Body of pancreas (tissue), 4 donors: ENCODE results near the gene CFAP53. TPM values are rescaled to one million over a fixed set of nuclear protein-coding genes. Genes with fewer than 3 reads are reported as not detected.
"Not testable (repeated sequence)": the region's sequence is repeated elsewhere in the genome, so short reads cannot be mapped to it uniquely, and the experiment has no call there.

Source experiments
- ATAC-seq: fragments of 150-250 bp; one replicate; pipeline ENCODE4 v1.9.1; 2016
- DNase-seq, 4 donors: peaks; one replicate each; pipeline ENCODE4 v3.0.0-alpha.2; 2019
- H3K27ac ChIP-seq, 4 donors: fragments of 200-600 bp; sonication (generic); 1 replicate in 3 of 4; 2 replicates in 1 of 4; pipeline versions ENCODE4 v1.5.1 to v1.6.1; 2016 to 2019; ENCODE audit warnings: mild to moderate bottlenecking in 1 of 4, mixed read lengths in 1 of 4, moderate library complexity in 1 of 4
- H3K27me3 ChIP-seq, 2 donors: fragments of 200-600 bp; sonication (generic); one replicate each; pipeline ENCODE4 v1.6.0; 2016; ENCODE audit warnings: mild to moderate bottlenecking in 1 of 2
- H3K36me3 ChIP-seq, 2 donors: fragments of 200-600 bp; sonication (generic); replicated peaks in 1 of 2; 2 replicates each; pipeline ENCODE4 v1.5.1; 2016; ENCODE audit warnings: low read depth in 2 of 2; ENCODE audit not compliant: insufficient read depth in 1 of 2
- H3K4me1 ChIP-seq: fragments of 200-600 bp; sonication (generic); one replicate; pipeline ENCODE4 v1.6.0; 2016
- H3K4me3 ChIP-seq, 2 donors: fragments of 200-600 bp; sonication (generic); 1 replicate in 1 of 2; 2 replicates in 1 of 2; pipeline ENCODE4 v1.5.1; 2016 to 2019
- H3K9me3 ChIP-seq, 3 donors: fragments of 200-600 bp; sonication (generic); 1 replicate in 2 of 3; 2 replicates in 1 of 3; pipeline ENCODE4 v1.5.1; 2016
- CTCF ChIP-seq, 7 experiments: fragments of 450-650 bp in 4 of 7; fragments of 200-600 bp in 3 of 7; sonication (generic) in 3 of 7; IDR thresholded peaks; one replicate each; pipeline ENCODE4 v1.5.1; 2016 to 2019; ENCODE audit warnings: antibody characterized with exemption in 7 of 7
- POLR2A ChIP-seq, 3 donors: fragments of 450-650 bp; IDR thresholded peaks; one replicate each; pipeline ENCODE4 v1.6.1; 2016; ENCODE audit warnings: antibody characterized with exemption in 3 of 3, mild to moderate bottlenecking in 2 of 3
- WGBS, 2 donors: methylation state at CpG; one replicate each; pipeline ENCODE4 v1.1.5; 2017; 5-methylcytosine and 5-hydroxymethylcytosine counted together
- intact Hi-C: fragments of 100-400 bp; cut with DNase I; formaldehyde crosslinking; loops from one replicate; pipeline ENCODE4 v1.15.1; 2023
- total RNA-seq, 2 donors: library from RNA; depleted of rRNA; stranded (reverse); fragments of >200 nt; gene quantifications; one replicate each; pipeline ENCODE4 v1.1.0, GENCODE V29; 2016

CFAP53 gene
- total RNA-seq, 2 donors from 2014 or later: 0.78 to 1.3 TPM

- H3K27me3 ChIP-seq: no peaks in the 10 kb centered on the region
- no peaks in the 10 kb centered on the region for H3K36me3 ChIP-seq
- H3K4me3 ChIP-seq: no peak overlapping the region
- intact Hi-C loops: no loop called here
- TF ChIP-seq CTCF (IDR thresholded peaks at IDR 0.05): no peak
- no peak for TF ChIP-seq POLR2A (IDR thresholded peaks at IDR 0.05)
- ATAC-seq: no peak
- H3K9me3 ChIP-seq: no peaks in the 10 kb centered on the region
- no peak overlapping the region for H3K27ac ChIP-seq
- H3K4me1 ChIP-seq: peaks cover under 1% of the 10 kb centered on the region
- no peak for DNase-seq
- 66 to 80% methylated on average over 7 of the region's 7 CpGs for WGBS, 2 donors
Measured at GRCh38 chr18:50312296-50313030, 46.2 kb upstream of the CFAP53 start.

GRCh38 chr18:50311650-50312049 lies 45.4 kb upstream of the CFAP53 start:
- intact Hi-C loops: no loop called here
- no peak overlapping the region for H3K27ac ChIP-seq
- peaks cover 7% of the 10 kb centered on the region for H3K4me1 ChIP-seq
- DNase-seq (peak; percentile 38 to 55 (median 52)), ATAC-seq (peak; percentile 49)
- no peaks in the 10 kb centered on the region for H3K9me3 ChIP-seq
- H3K36me3 ChIP-seq: no peaks in the 10 kb centered on the region
- no peak overlapping the region for H3K4me3 ChIP-seq
- TF ChIP-seq POLR2A (IDR thresholded peaks at IDR 0.05): no peak
- no peak for TF ChIP-seq CTCF (IDR thresholded peaks at IDR 0.05)
- H3K27me3 ChIP-seq: no peaks in the 10 kb centered on the region
- 31 to 38% methylated on average over 3 of the region's 3 CpGs for WGBS, 2 donors

GRCh38 chr18:50310080-50310479 lies 43.8 kb upstream of the CFAP53 start:
- intact Hi-C loops: no loop called here
- WGBS, 2 donors: 75 to 80% methylated on average over 10 of the region's 10 CpGs
- no peak overlapping the region for H3K4me3 ChIP-seq
- no peaks in the 10 kb centered on the region for H3K27me3 ChIP-seq
- DNase-seq (no peak), ATAC-seq (no peak)
- H3K4me1 ChIP-seq: peaks cover 7% of the 10 kb centered on the region
- no peaks in the 10 kb centered on the region for H3K9me3 ChIP-seq
- H3K27ac ChIP-seq: no peak overlapping the region
- TF ChIP-seq CTCF (IDR thresholded peaks at IDR 0.05) (no peak), POLR2A (IDR thresholded peaks at IDR 0.05) (no peak)
- H3K36me3 ChIP-seq: no peaks in the 10 kb centered on the region

GRCh38 chr18:50308851-50309250 lies 42.6 kb upstream of the CFAP53 start:
- DNase-seq, H3K4me1 ChIP-seq, H3K27me3 ChIP-seq, H3K36me3 ChIP-seq, H3K4me3 ChIP-seq, H3K9me3 ChIP-seq, intact Hi-C loops, ATAC-seq: not testable (repeated sequence)
- H3K27ac ChIP-seq: peak overlapping the region in 1 of 4 donors; percentile 45
- 47 to 60% methylated on average over 5 of the region's 5 CpGs for WGBS, 2 donors

- Histone ChIP-seq H3K36me3 (no peaks in the 10 kb centered on the region), H3K4me1 (peaks cover 7% of the 10 kb centered on the region), H3K9me3 (no peaks in the 10 kb centered on the region), H3K27ac (peak overlapping the region in 2 of 4 donors; percentile 37 to 45), H3K4me3 (no peak overlapping the region), H3K27me3 (no peaks in the 10 kb centered on the region)
- 1 to 2% methylated on average over 23 to 26 of the region's 26 CpGs for WGBS, 2 donors
- peak; percentile 92 to 97 (median 94) for DNase-seq
- intact Hi-C loops: no loop called here
- peak; percentile 95 for ATAC-seq
- TF ChIP-seq POLR2A (IDR thresholded peaks at IDR 0.05) (peak in 1 of 3 donors; percentile 16), CTCF (IDR thresholded peaks at IDR 0.05) (no peak)
Measured at GRCh38 chr18:50307738-50308470, 41.6 kb upstream of the CFAP53 start.
